Pancreas (tissue), 10 donors: ENCODE results near the gene VAMP5. TPM values are rescaled to one million over a fixed set of nuclear protein-coding genes. Genes with fewer than 3 reads are reported as not detected.

Experiments used
- ATAC-seq, 4 donors: fragments of 200-7000 bp; cut with Tn5 transposase; one replicate each; pipeline versions ENCODE4 v1.8.0 to v1.9.1; 2020; ENCODE audit warnings: mild to moderate bottlenecking in 4 of 4, moderate library complexity in 4 of 4
- DNase-seq, 6 donors: peaks; one replicate each; pipeline ENCODE4 v3.0.0-alpha.2; 2020
- FAIRE-seq: peaks from 2 replicates; lab custom pipeline; 2012; peaks lifted over from hg19 to GRCh38; lab: Jason Lieb, UNC
- H3K27ac ChIP-seq, 4 donors: fragments of 200-600 bp; sonication (generic); 1 replicate in 3 of 4; 2 replicates in 1 of 4; pipeline versions ENCODE4 v1.5.0 to v1.8.0; 2020
- H3K27me3 ChIP-seq, 4 donors: fragments of 200-600 bp; one replicate each; pipeline ENCODE4 v1.8.0; 2021
- H3K36me3 ChIP-seq, 3 donors: fragments of 200-600 bp; sonication (generic) in 1 of 3; one replicate each; pipeline versions ENCODE4 v1.5.0 to v1.8.0; 2020 to 2021
- H3K4me1 ChIP-seq, 3 donors: fragments of 200-600 bp; one replicate each; pipeline ENCODE4 v1.8.0; 2021
- H3K4me3 ChIP-seq, 4 donors: fragments of 200-600 bp; sonication (generic) in 2 of 4; one replicate each; pipeline versions ENCODE4 v1.5.0 to v1.8.0; 2020 to 2021
- H3K9me3 ChIP-seq, 4 donors: fragments of 200-600 bp; one replicate each; pipeline ENCODE4 v1.8.0; 2021
- WGBS, 2 donors: extraction: QIAGEN DNeasy Blood & Tissue Kit; methylation state at CpG; one replicate each; pipeline ENCODE4 v1.1.7; 2013; 5-methylcytosine and 5-hydroxymethylcytosine counted together
- intact Hi-C, 3 donors: fragments of 100-400 bp; cut with DNase I; formaldehyde crosslinking; loops; one replicate each; pipeline versions ENCODE4 v1.11.1 to v1.14.2; 2022
- polyA plus RNA-seq, 2 donors: library from polyadenylated mRNA; stranded (reverse); fragments of 200-250 nt; gene quantifications; one replicate each; pipeline ENCODE4 v1.2.3, GENCODE V29; 2013
- total RNA-seq, 6 donors: library from RNA; stranded (reverse); fragmentation: NEBNext Ultra II Directional in 4 of 6; extraction: Animal tissue kit (Norgen Biotek cat#: 25700) in 4 of 6; gene quantifications; one replicate each; pipeline versions ENCODE4 v1.2.1 to v1.2.4, GENCODE V29; 2021 to 2023
- TF ChIP-seq, protein P1 (sequence below), 4 donors: fragments of 200-600 bp; sonication (generic) in 3 of 4; IDR thresholded peaks; one replicate each; pipeline versions ENCODE4 v1.5.0 to v1.8.0; 2021; ENCODE audit warnings: antibody characterized with exemption in 4 of 4
- donor health status: healthy with polysubstance abuse.
- donor health status: DM: no; HTN: no; CAD: no; lungs with moderate emphysema.
- donor health status: DM: no; HTN: no; CAD: no.
- donor health status: control.
- donor health status: control.
- donor health status: Bipolar disorder and iron deficiency.
- donor health status: DM: yes; HTN: yes; CAD: no.
- donor health status: DM: no; HTN: no; CAD: no.
- donor health status: DM: no; HTN: no; CAD: no.
- donor health status: DM: yes; HTN: yes; CAD: no.

Gene VAMP5
- total and polyA plus RNA-seq, 8 donors: 8.3 to 29.5 (median 13.0) TPM

DNA sequence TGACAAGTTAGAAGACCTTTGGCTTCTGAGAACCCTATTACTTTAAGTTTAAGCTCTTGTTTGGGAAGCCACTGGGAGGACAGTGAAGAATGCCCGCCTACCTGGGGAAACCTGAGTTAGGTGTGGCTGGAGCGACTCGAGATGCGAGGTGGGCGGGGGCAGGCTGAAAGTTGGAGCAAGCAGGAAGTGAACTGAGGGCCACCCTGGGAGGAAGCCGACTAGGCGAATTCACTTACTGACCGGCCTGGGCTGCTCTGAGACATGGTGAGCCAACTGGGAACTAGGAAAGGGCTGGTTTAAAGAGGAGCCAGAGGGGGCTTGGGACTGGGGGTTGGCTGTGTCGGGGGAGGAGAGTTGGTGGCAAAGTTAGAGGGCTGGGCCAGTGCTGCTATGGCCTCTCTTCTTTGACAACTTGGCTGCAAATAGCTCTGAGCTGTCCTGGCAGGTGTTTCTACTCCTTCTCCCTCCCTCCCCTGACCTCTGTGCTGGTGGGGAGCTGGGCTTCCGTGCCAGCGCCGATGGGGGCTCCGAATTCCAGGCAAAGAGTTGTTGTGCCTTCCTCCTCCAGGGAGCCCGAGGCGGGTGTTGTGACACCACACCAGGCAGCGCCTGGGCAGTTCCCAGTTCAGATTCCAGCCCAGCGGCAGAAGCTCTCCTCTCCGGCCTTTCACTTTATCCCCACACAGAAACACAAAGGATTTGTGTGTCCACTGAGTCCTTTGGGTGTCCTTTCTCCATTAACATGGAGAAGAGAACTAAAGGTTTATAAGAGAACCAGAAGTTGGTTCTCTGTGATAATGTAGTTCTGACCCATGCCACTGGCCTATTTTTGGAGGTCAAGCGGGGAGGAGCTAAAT lies 6.6 kb upstream of the VAMP5 start, which contains the start of gene VAMP8:
VAMP8 (plus strand) TSS at position 201 of the 857 bp plus-strand sequence; CDS start at position 262, 61 bp downstream.
- DNase-seq (peak; percentile 78 to 90 (median 82)), FAIRE-seq (no peak), ATAC-seq (peak; percentile 85 to 93 (median 90))
- Histone ChIP-seq H3K4me3 (peak within 1 kb of the TSS; percentile 32 to 70 (median 50)), H3K4me1 (peaks cover 9 to 18% (median 11%) of the 10 kb centered on the region in 3 donors), H3K36me3 (peaks cover 0 to 4% (median 0%) of the 10 kb centered on the region in 3 donors), H3K27ac (peak within 1 kb of the TSS; percentile 75 to 91 (median 83)), H3K9me3 (no peaks in the 10 kb centered on the region), H3K27me3 (no peaks in the 10 kb centered on the region)
- intact Hi-C loops: no loop called here
- TF ChIP-seq, protein P1, sequence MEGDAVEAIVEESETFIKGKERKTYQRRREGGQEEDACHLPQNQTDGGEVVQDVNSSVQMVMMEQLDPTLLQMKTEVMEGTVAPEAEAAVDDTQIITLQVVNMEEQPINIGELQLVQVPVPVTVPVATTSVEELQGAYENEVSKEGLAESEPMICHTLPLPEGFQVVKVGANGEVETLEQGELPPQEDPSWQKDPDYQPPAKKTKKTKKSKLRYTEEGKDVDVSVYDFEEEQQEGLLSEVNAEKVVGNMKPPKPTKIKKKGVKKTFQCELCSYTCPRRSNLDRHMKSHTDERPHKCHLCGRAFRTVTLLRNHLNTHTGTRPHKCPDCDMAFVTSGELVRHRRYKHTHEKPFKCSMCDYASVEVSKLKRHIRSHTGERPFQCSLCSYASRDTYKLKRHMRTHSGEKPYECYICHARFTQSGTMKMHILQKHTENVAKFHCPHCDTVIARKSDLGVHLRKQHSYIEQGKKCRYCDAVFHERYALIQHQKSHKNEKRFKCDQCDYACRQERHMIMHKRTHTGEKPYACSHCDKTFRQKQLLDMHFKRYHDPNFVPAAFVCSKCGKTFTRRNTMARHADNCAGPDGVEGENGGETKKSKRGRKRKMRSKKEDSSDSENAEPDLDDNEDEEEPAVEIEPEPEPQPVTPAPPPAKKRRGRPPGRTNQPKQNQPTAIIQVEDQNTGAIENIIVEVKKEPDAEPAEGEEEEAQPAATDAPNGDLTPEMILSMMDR (IDR thresholded peaks at IDR 0.05): no peak
- WGBS, 2 donors: 5 to 6% methylated on average over 19 of the region's 19 CpGs

DNA sequence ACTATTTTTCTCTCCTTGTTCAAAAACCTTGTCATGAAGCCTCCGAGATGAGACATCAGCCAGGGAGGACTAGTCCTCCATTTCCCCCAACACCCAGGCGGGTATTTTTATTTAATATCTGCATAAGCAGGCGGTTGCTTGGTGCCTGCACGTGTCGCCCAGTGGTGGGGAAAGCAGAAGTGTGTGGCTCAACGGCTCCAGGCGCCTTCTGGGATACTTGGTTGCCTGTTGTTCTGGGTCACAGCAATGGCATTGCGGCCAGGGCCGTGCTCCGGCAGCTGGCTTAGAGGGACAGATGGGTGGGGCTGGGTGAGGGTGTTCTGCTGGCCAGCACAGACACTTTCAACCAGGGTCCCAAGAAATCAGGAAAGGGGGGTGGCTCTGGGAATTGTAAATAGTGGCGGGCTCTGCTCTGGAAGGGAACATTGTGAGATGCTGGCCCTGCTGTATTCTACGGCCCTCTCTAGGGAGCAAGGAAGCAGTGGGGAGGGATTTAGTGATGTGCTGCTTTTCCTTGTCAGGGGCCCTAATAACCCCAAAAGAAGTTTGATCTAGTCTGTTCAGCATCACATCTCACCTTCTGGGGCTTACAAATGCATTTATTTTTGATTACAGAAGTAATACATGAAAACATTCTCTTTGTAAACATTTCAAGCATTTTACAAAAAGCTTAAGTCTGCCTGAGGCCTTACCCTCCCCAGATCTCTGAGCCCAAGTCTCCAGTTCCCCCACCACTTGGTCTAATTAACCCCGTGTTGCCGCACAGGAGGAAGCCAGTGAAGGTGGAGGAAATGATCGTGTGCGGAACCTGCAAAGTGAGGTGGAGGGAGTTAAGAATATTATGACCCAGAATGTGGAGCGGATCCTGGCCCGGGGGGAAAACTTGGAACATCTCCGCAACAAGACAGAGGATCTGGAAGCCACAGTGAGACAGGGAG lies 5.7 kb upstream of the VAMP5 start:
- peak overlapping the region; percentile 75 to 91 (median 83) for H3K27ac ChIP-seq
- H3K4me3 ChIP-seq: peak overlapping the region; percentile 32 to 70 (median 50)
- peaks cover 9 to 18% (median 11%) of the 10 kb centered on the region in 3 donors for H3K4me1 ChIP-seq
- H3K27me3 ChIP-seq: no peaks in the 10 kb centered on the region
- peak; percentile 57 to 75 (median 71) for ATAC-seq
- intact Hi-C loops: no loop called here
- 18 to 19% methylated on average over 19 of the region's 19 CpGs for WGBS, 2 donors
- TF ChIP-seq, protein P1 (IDR thresholded peaks at IDR 0.05): no peak
- DNase-seq: peak in 4 of 6 donors; percentile 51 to 72 (median 66)
- no peak for FAIRE-seq
- H3K36me3 ChIP-seq: peaks cover 0 to 4% (median 0%) of the 10 kb centered on the region in 3 donors
- H3K9me3 ChIP-seq: no peaks in the 10 kb centered on the region

DNA sequence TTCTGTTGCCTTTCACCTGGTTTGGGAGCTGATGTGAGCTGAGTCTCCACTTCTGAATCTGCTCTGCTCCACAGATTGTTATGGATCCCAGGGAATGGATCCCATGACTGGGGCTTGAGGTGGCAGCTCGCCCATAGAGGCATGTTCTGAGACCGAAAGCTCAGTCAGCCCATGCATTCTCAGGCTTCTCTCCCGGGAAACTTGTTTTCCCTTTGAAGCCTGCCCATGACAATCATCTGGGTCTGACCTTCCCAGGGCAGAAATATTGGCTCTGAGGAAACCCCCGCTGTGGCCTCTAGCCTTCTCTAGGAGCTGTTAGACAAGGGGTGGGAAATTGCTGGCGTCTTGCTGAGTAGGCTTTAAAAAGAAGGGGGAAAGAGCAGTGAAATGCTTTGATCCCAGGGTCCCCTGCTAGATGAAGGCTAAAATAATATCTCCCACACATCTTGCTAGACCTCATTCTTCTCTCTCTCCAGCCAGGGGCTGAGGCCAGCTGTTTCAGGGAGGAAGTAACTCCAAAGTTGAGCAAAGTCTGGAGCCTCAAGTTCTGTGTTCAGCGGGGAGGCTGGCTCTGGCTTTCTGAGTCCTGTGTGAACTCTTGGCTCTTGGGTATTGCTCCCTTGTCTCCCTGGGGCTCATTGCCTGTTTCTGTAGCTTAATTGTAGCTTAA lies 4.8 kb upstream of the VAMP5 start:
- DNase-seq (no peak), ATAC-seq (peak in 2 of 4 donors; percentile 4 to 8)
- peaks cover 11 to 19% (median 14%) of the 10 kb centered on the region in 3 donors for H3K4me1 ChIP-seq

DNA sequence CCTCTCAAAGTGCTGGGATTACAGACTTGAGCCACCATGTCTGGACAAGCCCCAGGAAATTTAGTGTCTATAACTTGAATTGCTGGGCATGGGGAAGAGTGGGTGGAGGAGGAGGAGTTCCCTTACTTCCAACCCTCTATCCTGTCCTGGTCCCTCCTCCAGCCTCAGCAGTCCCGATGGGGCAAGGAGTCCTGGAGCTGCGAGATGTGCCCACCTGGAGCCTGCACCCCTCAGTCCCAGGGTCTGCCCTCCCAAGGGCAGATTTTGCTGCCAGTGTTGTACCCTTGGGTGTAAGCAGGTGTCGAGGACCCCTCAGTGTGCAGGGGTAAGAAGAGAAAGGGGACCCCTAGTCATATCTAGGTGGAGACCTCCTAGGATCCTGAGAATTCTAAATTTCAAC lies 4.0 kb upstream of the VAMP5 start:
- peak overlapping the region in 1 of 4 donors; percentile 91 for H3K27ac ChIP-seq
- 87 to 89% methylated on average over 3 of the region's 3 CpGs for WGBS, 2 donors
- H3K9me3 ChIP-seq: no peaks in the 10 kb centered on the region
- no peak overlapping the region for H3K4me3 ChIP-seq
- peaks cover 17 to 27% (median 20%) of the 10 kb centered on the region in 3 donors for H3K4me1 ChIP-seq
- TF ChIP-seq, protein P1 (IDR thresholded peaks at IDR 0.05): no peak
- no peaks in the 10 kb centered on the region for H3K27me3 ChIP-seq
- no peak for DNase-seq
- no peak for FAIRE-seq
- peaks cover 0 to 4% (median 0%) of the 10 kb centered on the region in 3 donors for H3K36me3 ChIP-seq
- intact Hi-C loops: no loop called here
- ATAC-seq: no peak

More for the DNA sequence above, 4.8 kb upstream of the VAMP5 start:
- TF ChIP-seq, protein P1 (IDR thresholded peaks at IDR 0.05): no peak
- 32 to 40% methylated on average over 6 of the region's 6 CpGs for WGBS, 2 donors
- H3K36me3 ChIP-seq: peaks cover 0 to 4% (median 0%) of the 10 kb centered on the region in 3 donors
- peak overlapping the region in 2 of 4 donors; percentile 60 to 70 for H3K4me3 ChIP-seq
- no peaks in the 10 kb centered on the region for H3K9me3 ChIP-seq
- intact Hi-C loops: no loop called here
- H3K27ac ChIP-seq: peak overlapping the region; percentile 75 to 91 (median 83)
- H3K27me3 ChIP-seq: no peaks in the 10 kb centered on the region
- no peak for FAIRE-seq
